Measurements from ENCODE around the gene HIVEP2.

GRCh38 chr6:142946181-142946923 is 1.4 kb upstream of the HIVEP2 start:
- TF ChIP-seq POLR2A (IDR thresholded peaks at IDR 0.05) (peak; percentile 88 to 98), CTCF (IDR thresholded peaks at IDR 0.05) (no peak)
